ENCODE measurements around the gene UGT1A3.

Gene UGT1A3

DNA sequence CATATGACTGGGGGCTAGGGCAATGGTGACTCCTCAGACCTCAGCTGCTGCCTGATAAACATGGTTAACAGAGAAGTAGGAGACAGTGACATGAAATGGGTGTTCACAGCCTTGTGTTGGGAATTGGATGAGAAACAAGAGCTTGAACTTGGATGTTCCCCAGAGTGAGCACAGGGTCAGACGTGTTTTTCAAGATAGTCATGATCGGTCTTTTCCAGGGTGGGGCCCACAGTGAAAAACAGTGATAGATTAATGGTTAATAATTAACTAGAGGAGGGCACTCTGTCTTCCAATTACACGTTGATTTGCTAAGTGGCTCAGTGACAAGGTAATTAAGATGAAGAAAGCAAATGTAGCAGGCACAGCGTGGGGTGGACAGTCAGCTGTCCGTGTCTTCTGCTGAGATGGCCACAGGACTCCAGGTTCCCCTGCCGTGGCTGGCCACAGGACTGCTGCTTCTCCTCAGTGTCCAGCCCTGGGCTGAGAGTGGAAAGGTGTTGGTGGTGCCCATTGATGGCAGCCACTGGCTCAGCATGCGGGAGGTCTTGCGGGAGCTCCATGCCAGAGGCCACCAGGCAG is at the start of gene UGT1A3:
Gene UGT1A3, plus strand, starts transcription at position 320 of the 579 bp plus-strand sequence. Its CDS starts 85 bp downstream, at position 405.
- no peak within 1 kb of the TSS for H3K27ac Mint-ChIP-seq
- H3K27me3 Mint-ChIP-seq (ENCODE audit: low read depth) = no peaks in the 10 kb centered on the region
- no peak within 1 kb of the TSS for H3K4me3 Mint-ChIP-seq
- H3K4me1 Mint-ChIP-seq (ENCODE audit: low read depth) = no peaks in the 10 kb centered on the region
- no peaks in the 10 kb centered on the region for H3K9me3 Mint-ChIP-seq
- H3K36me3 Mint-ChIP-seq (ENCODE audit: low read depth) = no peaks in the 10 kb centered on the region

DNA sequence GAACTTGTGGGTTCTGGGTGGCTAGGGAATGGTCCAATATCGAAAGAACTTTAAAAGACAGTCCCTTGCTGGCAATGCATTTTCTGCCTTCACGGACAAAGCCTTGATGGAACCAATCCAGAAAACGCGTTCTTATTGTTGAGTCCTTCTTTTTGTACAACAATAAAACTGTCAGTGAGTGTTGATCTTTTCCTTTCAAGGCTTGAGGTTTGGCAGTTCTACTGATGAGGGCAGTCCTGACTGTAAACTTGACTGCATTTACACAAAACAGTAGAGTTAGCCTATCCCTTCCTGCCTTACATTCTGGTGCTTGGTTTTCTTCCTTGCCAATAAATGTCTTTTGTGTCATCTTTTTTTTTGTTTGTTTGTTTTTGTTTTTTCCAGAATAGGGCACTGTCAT is 49.6 kb upstream of the UGT1A3 start:
- H3K4me1 Mint-ChIP-seq (ENCODE audit: low read depth) = no peaks in the 10 kb centered on the region
- H3K4me3 Mint-ChIP-seq = no peak overlapping the region
- H3K27me3 Mint-ChIP-seq (ENCODE audit: low read depth) = peaks cover 4% of the 10 kb centered on the region
- H3K36me3 Mint-ChIP-seq (ENCODE audit: low read depth) = no peaks in the 10 kb centered on the region
- H3K9me3 Mint-ChIP-seq = no peaks in the 10 kb centered on the region
- H3K27ac Mint-ChIP-seq = no peak overlapping the region

DNA sequence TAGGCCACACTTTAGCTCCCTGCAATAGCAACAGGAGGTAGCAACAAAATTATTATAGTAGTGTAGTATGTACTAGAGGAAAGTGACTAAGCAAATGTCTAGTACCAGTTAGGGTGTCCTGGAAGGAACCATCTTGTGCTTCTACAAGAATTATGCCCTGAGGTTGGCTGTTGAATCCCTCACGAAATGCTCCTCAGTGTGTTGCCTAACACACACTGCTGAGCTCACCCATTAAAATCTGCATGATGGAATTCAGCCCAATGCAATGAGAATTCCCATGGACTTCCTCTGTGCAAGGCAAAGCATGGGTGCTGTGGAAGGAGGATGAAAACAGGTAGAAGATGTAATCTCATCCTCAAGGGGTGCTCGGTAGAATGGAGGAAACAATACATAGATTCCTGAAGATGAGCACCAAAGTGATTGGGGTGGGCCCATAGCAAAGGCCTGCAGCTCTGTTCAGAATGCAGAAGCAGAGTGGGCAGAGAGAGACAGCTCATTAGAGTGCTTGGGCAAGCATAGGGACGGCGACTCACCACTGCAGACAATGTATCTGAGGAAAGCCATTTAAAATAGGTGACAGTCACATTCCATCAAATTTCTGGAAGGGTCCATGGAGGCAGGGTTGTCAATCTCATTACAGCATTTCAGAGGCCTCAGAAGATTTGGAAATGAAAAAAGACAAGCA is 48.3 kb upstream of the UGT1A3 start:
- Mint-ChIP-seq H3K36me3 (ENCODE audit: low read depth) (no peaks in the 10 kb centered on the region), H3K27ac (no peak overlapping the region), H3K9me3 (no peaks in the 10 kb centered on the region), H3K27me3 (ENCODE audit: low read depth) (peaks cover 4% of the 10 kb centered on the region), H3K4me3 (no peak overlapping the region), H3K4me1 (ENCODE audit: low read depth) (no peaks in the 10 kb centered on the region)

DNA sequence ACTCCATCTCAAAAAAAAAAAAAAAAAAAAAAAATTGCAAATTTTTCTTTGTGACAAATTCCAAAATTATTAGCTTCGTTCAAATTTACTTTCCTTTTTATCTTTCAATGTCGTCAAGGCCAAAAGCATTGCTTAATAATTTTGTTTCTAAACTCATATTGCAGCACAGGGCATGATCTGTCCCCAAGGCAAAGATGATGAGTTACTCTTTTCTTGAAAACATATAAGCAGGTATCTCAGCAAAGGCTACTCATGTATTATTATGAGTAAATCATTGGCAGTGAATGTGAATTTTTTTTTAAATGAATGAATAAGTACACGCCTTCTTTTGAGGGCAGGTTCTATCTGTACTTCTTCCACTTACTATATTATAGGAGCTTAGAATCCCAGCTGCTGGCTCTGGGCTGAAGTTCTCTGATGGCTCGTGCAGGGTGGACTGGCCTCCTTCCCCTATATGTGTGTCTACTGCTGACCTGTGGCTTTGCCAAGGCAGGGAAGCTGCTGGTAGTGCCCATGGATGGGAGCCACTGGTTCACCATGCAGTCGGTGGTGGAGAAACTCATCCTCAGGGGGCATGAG is 47.2 kb upstream of the UGT1A3 start, which contains the start of gene UGT1A7:
Gene UGT1A7, plus strand, starts transcription at position 381 of the 579 bp plus-strand sequence. Its CDS starts 37 bp downstream, at position 418.
- H3K27ac Mint-ChIP-seq = no peak within 1 kb of the TSS
- no peak within 1 kb of the TSS for H3K4me3 Mint-ChIP-seq
- peaks cover 6% of the 10 kb centered on the region for H3K27me3 Mint-ChIP-seq (ENCODE audit: low read depth)
- no peaks in the 10 kb centered on the region for H3K9me3 Mint-ChIP-seq
- no peaks in the 10 kb centered on the region for H3K36me3 Mint-ChIP-seq (ENCODE audit: low read depth)
- no peaks in the 10 kb centered on the region for H3K4me1 Mint-ChIP-seq (ENCODE audit: low read depth)

DNA sequence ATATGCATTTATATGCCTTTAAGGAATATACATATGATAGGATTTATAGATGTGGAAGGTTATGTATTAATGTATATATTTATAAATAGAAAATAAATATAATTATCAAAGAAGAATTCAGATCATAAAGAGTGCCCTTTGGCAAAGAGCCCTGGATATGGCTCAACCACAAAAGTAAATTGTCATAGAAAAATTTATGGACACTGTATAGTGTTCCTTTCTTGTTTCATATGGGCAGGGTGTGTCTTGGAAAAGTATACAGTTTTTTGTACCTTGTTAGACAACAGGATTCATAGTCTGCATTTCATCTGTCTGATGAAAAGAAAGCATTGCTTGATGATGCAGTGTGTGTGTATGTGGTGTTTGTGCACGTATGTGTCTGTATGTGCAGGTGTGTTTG is 44.2 kb upstream of the UGT1A3 start:
- Mint-ChIP-seq H3K9me3 (no peaks in the 10 kb centered on the region), H3K4me3 (no peak overlapping the region), H3K36me3 (ENCODE audit: low read depth) (no peaks in the 10 kb centered on the region), H3K27me3 (ENCODE audit: low read depth) (peaks cover 19% of the 10 kb centered on the region), H3K4me1 (ENCODE audit: low read depth) (no peaks in the 10 kb centered on the region), H3K27ac (no peak overlapping the region)

DNA sequence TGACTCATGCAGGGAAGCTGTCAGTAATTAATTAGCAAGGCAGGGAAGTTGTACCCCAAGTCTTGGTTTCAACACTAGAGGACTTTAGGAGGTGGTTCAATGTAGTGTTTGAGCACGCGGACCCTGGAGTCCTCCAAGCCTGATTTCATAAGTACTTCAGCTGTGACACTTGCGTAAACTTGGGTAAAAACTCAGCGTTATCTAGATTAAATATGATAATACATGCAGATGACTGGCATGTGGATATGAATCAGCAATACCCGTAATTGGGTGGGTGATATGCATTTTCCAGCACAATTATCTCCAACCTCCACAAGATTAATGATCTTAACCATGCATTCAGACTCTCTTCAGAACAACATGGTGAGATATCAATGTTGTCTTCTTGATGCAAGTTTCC is 41.9 kb upstream of the UGT1A3 start:
- no peak overlapping the region for H3K4me3 Mint-ChIP-seq
- no peaks in the 10 kb centered on the region for H3K36me3 Mint-ChIP-seq (ENCODE audit: low read depth)
- no peaks in the 10 kb centered on the region for H3K4me1 Mint-ChIP-seq (ENCODE audit: low read depth)
- H3K27ac Mint-ChIP-seq = no peak overlapping the region
- peaks cover 15% of the 10 kb centered on the region for H3K27me3 Mint-ChIP-seq (ENCODE audit: low read depth)
- no peaks in the 10 kb centered on the region for H3K9me3 Mint-ChIP-seq

DNA sequence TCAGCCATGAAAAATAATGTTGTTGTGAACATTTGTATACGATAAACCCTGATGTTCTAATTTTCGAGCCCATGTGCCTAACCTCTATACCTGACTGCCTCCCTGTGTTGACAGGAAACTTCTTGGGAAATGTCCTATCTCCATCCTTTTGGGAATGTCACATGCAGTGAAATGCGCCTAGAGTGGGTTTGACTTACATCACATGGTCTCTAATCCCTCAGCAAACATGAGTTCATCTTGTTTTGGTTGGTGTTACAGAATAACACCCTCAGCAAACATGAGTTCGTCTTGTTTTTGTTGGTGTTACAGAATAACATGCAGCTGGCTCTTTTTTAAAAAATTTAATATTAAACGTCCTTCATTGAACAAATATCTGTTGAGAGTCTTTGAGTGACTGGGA is 40.5 kb upstream of the UGT1A3 start:
- H3K27ac Mint-ChIP-seq = no peak overlapping the region
- H3K4me1 Mint-ChIP-seq (ENCODE audit: low read depth) = no peaks in the 10 kb centered on the region
- H3K36me3 Mint-ChIP-seq (ENCODE audit: low read depth) = no peaks in the 10 kb centered on the region
- H3K9me3 Mint-ChIP-seq = no peaks in the 10 kb centered on the region
- H3K27me3 Mint-ChIP-seq (ENCODE audit: low read depth) = peaks cover 15% of the 10 kb centered on the region
- no peak overlapping the region for H3K4me3 Mint-ChIP-seq

DNA sequence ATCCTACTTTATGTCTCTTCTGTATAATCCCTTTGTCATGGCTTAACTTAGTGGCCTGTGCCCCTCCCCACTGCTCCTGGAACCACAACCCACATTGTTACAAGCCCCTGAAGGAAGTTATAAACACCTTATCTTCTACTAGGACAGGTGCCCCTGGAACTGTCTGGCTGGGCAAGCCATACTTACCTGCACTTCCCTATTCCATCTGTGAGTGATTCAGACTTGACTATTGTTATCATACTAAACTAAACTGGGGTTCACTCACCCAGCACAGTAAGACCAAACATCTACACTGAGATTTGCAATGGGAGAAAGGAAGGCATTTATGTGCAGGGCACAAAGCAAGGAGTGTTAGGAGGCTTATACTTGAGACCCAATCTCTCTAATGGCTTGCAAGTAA is 39.8 kb upstream of the UGT1A3 start:
- peaks cover 15% of the 10 kb centered on the region for H3K27me3 Mint-ChIP-seq (ENCODE audit: low read depth)
- H3K27ac Mint-ChIP-seq = no peak overlapping the region
- no peaks in the 10 kb centered on the region for H3K4me1 Mint-ChIP-seq (ENCODE audit: low read depth)
- no peaks in the 10 kb centered on the region for H3K36me3 Mint-ChIP-seq (ENCODE audit: low read depth)
- no peak overlapping the region for H3K4me3 Mint-ChIP-seq
- H3K9me3 Mint-ChIP-seq = no peaks in the 10 kb centered on the region

DNA sequence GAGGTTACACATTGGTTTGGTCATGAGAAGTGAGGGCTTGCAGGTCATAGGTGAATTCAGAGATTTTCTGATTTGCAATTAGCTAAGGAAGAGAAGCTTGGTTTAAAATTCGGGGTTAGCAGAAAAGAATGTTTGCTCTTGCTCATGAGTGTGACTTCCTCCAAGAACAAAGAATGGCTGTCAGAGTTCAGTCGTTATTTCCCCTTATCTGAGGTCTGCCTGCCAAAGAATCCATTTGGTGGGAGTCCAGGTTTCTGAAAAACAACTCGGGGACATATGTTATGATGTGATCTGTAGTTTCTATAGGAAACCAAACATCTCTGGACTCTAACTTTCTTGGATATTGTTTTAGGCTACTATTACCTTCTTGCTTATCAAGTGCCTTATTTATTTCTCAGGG is 39.3 kb upstream of the UGT1A3 start:
- no peak overlapping the region for H3K27ac Mint-ChIP-seq
- no peaks in the 10 kb centered on the region for H3K4me1 Mint-ChIP-seq (ENCODE audit: low read depth)
- no peaks in the 10 kb centered on the region for H3K9me3 Mint-ChIP-seq
- peaks cover 15% of the 10 kb centered on the region for H3K27me3 Mint-ChIP-seq (ENCODE audit: low read depth)
- H3K36me3 Mint-ChIP-seq (ENCODE audit: low read depth) = no peaks in the 10 kb centered on the region
- no peak overlapping the region for H3K4me3 Mint-ChIP-seq

DNA sequence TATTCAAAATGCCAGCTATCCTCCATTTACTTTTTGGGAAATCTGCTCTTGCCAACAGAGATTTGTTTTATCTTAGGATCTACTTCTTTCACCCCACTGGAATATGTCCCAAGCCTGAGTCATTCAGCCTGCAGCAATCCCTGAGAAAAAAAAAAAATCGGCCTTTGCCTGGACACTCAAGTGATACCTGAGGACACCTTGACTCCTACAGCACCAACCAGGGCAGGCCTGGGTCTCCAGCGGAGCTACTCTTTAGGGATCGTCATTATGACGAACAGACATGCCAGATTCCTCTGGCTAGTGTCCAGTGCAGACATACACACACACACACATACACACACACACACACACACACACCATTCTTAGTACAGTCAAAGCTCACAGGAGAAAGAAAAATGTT is 38.4 kb upstream of the UGT1A3 start:
- H3K9me3 Mint-ChIP-seq = no peaks in the 10 kb centered on the region
- H3K4me3 Mint-ChIP-seq = no peak overlapping the region
- peaks cover 15% of the 10 kb centered on the region for H3K27me3 Mint-ChIP-seq (ENCODE audit: low read depth)
- H3K36me3 Mint-ChIP-seq (ENCODE audit: low read depth) = no peaks in the 10 kb centered on the region
- H3K27ac Mint-ChIP-seq = no peak overlapping the region
- H3K4me1 Mint-ChIP-seq (ENCODE audit: low read depth) = no peaks in the 10 kb centered on the region

DNA sequence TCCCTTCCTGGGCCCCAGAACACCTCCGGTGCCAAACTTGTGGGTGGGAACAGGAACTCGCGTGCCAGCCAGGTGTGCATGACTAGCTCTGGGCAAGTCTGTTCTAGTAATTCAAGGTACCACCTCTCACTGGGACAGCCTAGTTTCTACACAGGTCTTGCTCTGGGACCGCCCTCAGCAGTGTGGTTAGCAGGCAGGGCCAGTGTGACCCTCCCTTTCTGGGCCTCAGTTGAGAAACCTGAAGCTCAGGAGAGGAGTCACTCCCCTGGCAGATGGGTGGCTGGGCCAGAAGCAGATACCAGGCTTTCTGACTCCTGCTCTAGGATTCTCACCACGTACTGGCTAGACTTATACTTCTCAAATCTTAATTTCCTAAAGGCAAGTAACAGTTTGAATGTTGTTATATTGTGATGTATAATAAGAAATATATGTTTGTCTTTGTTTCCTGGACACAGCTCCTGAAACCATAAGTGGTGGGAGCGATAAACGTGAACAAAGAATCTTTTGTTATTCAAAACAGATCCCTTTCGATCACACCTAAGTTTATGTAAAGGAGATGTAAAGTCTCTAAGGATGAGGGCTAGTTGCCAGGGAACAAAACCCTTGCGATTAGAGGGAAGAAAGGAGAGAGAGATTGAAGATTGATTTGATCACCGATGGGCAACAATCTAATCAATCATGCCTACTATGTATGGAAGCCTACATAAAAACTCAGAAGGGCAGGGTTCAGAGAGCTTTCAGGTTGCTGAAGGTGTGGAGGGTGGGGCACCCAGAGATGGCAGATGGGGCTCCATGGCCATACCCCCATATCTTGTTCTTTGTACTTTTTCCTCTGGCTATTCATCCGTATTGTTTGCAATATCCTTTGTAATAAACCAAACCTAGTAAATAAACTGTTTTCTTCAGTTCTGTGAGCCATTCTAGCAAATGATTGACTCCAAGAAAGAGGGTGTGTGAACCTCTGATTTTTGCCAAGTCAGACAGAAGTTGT is 37.1 kb upstream of the UGT1A3 start:
- Mint-ChIP-seq H3K4me1 (ENCODE audit: low read depth) (no peaks in the 10 kb centered on the region), H3K36me3 (ENCODE audit: low read depth) (no peaks in the 10 kb centered on the region), H3K9me3 (no peaks in the 10 kb centered on the region), H3K27ac (no peak overlapping the region), H3K27me3 (ENCODE audit: low read depth) (peaks cover 11% of the 10 kb centered on the region), H3K4me3 (no peak overlapping the region)

DNA sequence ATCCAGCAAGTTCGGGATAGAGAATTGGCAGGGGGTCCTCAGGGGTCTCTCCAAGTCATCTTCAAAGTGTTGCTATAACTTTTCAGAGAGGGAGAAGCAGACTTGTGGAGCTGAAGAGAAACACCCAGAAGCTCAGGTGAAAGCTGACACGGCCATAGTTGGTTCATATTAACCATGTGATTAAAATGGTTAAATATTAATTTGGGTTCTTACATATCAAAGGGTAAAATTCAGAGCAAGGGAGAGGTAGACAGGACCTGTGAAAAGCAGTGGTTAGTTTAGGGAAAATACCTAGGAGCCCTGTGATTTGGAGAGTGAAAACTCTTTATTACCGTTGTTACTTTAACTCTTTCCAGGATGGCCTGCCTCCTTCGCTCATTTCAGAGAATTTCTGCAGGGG is 36.2 kb upstream of the UGT1A3 start, which contains the start of gene UGT1A6:
Gene UGT1A6, plus strand, starts transcription at position 243 of the 400 bp plus-strand sequence. Its CDS starts 115 bp downstream, at position 358.
- H3K27me3 Mint-ChIP-seq (ENCODE audit: low read depth) = peaks cover 14% of the 10 kb centered on the region

DNA sequence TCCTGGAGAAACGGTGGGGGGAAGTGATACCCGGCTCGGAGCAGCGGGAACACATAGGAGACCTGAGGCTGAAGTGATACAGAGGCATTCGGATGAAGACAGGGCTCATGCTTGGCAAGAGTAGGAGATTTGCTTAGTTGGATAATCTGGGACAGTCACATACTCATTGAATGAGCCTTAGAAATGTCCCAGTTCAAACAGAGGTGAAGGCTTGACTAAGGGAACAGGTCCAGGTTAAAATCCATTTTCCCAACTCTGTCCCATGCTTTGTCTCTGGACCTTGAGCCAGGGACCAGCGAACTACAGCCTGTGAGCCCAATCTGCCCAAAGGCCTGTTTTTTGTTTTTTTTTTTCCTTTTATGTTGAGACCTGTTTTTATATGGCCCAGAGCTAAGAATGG is 34.9 kb upstream of the UGT1A3 start:
- H3K9me3 Mint-ChIP-seq = no peaks in the 10 kb centered on the region
- no peaks in the 10 kb centered on the region for H3K4me1 Mint-ChIP-seq (ENCODE audit: low read depth)
- no peaks in the 10 kb centered on the region for H3K36me3 Mint-ChIP-seq (ENCODE audit: low read depth)
- no peak overlapping the region for H3K27ac Mint-ChIP-seq
- peaks cover 6% of the 10 kb centered on the region for H3K27me3 Mint-ChIP-seq (ENCODE audit: low read depth)
- H3K4me3 Mint-ChIP-seq = no peak overlapping the region

More for the DNA sequence above, 36.2 kb upstream of the UGT1A3 start, which contains the start of gene UGT1A6:
- Mint-ChIP-seq H3K4me3 (no peak within 1 kb of the TSS), H3K9me3 (no peaks in the 10 kb centered on the region), H3K27ac (no peak within 1 kb of the TSS), H3K4me1 (ENCODE audit: low read depth) (no peaks in the 10 kb centered on the region), H3K36me3 (ENCODE audit: low read depth) (no peaks in the 10 kb centered on the region)

DNA sequence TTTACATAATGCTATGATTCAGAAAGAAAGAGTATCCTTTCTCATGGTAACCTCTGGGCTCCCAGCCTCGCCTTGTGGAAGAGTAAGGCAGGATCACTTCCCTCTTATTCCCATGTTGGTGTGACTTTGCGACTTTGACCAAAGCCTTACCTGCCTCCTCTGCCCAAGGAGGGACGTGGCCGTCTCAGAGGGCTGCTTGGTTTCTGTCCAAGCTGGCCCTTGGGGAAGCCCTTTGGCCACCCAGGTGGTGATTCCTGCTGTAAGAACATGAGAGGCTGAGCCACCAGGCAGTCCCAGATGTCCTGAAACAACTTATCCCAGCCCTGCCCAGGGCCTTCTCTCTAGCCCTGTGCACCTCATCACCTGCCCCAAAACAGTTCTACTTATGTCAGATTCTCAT is 30.1 kb upstream of the UGT1A3 start:
- Mint-ChIP-seq H3K27me3 (ENCODE audit: low read depth) (peaks cover 8% of the 10 kb centered on the region), H3K27ac (no peak overlapping the region), H3K9me3 (no peaks in the 10 kb centered on the region), H3K4me1 (ENCODE audit: low read depth) (no peaks in the 10 kb centered on the region), H3K4me3 (no peak overlapping the region), H3K36me3 (ENCODE audit: low read depth) (no peaks in the 10 kb centered on the region)
